Measurements from ENCODE around the gene SPSB2. TPM values are rescaled to one million over a fixed set of nuclear protein-coding genes. Genes with fewer than 3 reads are reported as not detected.

SPSB2 gene
- total and polyA plus RNA-seq, 9 of the 15 experiments (the other 6 are each of a cell fraction or from before 2014, with no cell fraction given), result 0.10 to 10.6 (median 1.9) TPM

- TF ChIP-seq NFYB (IDR thresholded peaks at IDR 0.05; ENCODE audit: extremely low read depth, insufficient read length) (no peak), THRA (IDR thresholded peaks at IDR 0.05) (no peak), NCOA1 (IDR thresholded peaks at IDR 0.05; ENCODE audit: low read depth) (no peak), E2F4 (CRISPR knock-in tag; IDR thresholded peaks at IDR 0.05; ENCODE audit: low read depth) (peak; percentile 79), NR2F6 (CRISPR knock-in tag; IDR thresholded peaks at IDR 0.05) (no peak), ARID2 (IDR thresholded peaks at IDR 0.05) (no peak), ZNF830 (CRISPR knock-in tag; IDR thresholded peaks at IDR 0.05) (no peak), XRCC5 (IDR thresholded peaks at IDR 0.05; ENCODE audit: low read depth, low read length) (peak; percentile 85), FOXP4 (CRISPR knock-in tag; IDR thresholded peaks at IDR 0.05; ENCODE audit: borderline replicate concordance) (no peak), RNF2 (IDR thresholded peaks at IDR 0.05) (no peak), POU5F1 (IDR thresholded peaks at IDR 0.05; ENCODE audit: borderline replicate concordance, low read depth, low read length, partially characterized antibody) (no peak), ZNF644 (tag; IDR thresholded peaks at IDR 0.05; ENCODE audit: low read depth) (no peak), ZNF584 (CRISPR knock-in tag; IDR thresholded peaks at IDR 0.05; ENCODE audit: low read depth) (no peak), MTA3 (IDR thresholded peaks at IDR 0.05; ENCODE audit: borderline replicate concordance) (peak; percentile 95), RBM14 (IDR thresholded peaks at IDR 0.05; ENCODE audit: borderline replicate concordance, insufficient read depth, low read depth, low read length) (no peak), STAT5A (IDR thresholded peaks at IDR 0.05; ENCODE audit: borderline replicate concordance, low read length) (no peak), MYC (IDR thresholded peaks at IDR 0.05; ENCODE audit: low read depth, low read length) (peak; percentile 73), MYC (CRISPR knock-in tag; IDR thresholded peaks at IDR 0.05; ENCODE audit: borderline replicate concordance, low read depth) (no peak), HCFC1 (IDR thresholded peaks at IDR 0.05; ENCODE audit: low read depth, low read length) (peak; percentile 17; the same call in 1 of the 2 replicates), CHD2 (IDR thresholded peaks at IDR 0.05; ENCODE audit: low read depth, low read length) (no peak), U2AF1 (optimal IDR thresholded peaks at IDR 0.05; ENCODE audit: low read depth, low read length) (no peak), EHMT2 (IDR thresholded peaks at IDR 0.05) (no peak), TGIF2 (CRISPR knock-in tag; IDR thresholded peaks at IDR 0.05) (no peak), TOE1 (IDR thresholded peaks at IDR 0.05; ENCODE audit: borderline replicate concordance) (peak; percentile 94), TOE1 (CRISPR knock-in tag; IDR thresholded peaks at IDR 0.05; ENCODE audit: borderline replicate concordance, low read depth) (no peak), ZNF212 (CRISPR knock-in tag; IDR thresholded peaks at IDR 0.05) (0 out of 2 replicates have a peak, but pooled peaks have one; percentile 11)
These were observed 17.9 kb upstream of the SPSB2 start (continued) for GRCh38 chr12:6890789-6891645.

Measured in K562 (cell line).